ENCODE measurements around the gene MAGED1.

DNA sequence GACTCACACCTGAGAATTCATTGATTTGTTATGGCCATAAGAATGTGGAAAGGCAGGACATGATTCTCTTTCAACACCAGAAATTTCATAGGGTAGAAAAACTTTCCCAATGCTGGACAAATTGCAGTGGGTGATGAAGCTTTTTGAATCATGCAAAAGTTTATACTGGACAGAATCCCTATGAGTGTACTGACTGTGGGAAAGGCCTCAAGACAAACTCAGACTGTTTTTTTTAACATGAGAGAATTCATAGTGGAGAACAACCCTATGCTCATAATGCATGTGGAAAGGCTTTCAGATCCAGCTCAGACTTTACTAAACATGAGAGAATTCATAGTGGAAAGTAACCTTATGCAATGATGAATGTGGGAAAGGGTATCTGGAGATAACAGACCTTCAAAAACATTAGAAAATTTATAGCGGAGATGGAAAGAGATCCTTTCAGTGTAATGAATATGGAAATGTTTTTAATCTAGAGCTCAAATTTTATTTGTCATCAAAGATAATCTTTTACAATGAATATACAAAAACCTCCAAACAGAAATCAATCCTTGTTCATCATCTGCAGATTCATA lies 36.2 kb upstream of the MAGED1 start:
- TF ChIP-seq, protein P1, sequence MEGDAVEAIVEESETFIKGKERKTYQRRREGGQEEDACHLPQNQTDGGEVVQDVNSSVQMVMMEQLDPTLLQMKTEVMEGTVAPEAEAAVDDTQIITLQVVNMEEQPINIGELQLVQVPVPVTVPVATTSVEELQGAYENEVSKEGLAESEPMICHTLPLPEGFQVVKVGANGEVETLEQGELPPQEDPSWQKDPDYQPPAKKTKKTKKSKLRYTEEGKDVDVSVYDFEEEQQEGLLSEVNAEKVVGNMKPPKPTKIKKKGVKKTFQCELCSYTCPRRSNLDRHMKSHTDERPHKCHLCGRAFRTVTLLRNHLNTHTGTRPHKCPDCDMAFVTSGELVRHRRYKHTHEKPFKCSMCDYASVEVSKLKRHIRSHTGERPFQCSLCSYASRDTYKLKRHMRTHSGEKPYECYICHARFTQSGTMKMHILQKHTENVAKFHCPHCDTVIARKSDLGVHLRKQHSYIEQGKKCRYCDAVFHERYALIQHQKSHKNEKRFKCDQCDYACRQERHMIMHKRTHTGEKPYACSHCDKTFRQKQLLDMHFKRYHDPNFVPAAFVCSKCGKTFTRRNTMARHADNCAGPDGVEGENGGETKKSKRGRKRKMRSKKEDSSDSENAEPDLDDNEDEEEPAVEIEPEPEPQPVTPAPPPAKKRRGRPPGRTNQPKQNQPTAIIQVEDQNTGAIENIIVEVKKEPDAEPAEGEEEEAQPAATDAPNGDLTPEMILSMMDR (conservative IDR thresholded peaks at IDR 0.05; ENCODE audit: low read depth, low read length): no peak
- no peak for TF ChIP-seq EZH2 (IDR thresholded peaks at IDR 0.05; ENCODE audit: borderline replicate concordance, low read depth, low read length, poor library complexity, severe bottlenecking)
